Measurements from ENCODE around the gene TSSC4. TPM values are rescaled to one million over a fixed set of nuclear protein-coding genes. Genes with fewer than 3 reads are reported as not detected.

Gene TSSC4
- total RNA-seq, 2 experiments from 2014 or later = 33.8 to 40.2 TPM

DNA sequence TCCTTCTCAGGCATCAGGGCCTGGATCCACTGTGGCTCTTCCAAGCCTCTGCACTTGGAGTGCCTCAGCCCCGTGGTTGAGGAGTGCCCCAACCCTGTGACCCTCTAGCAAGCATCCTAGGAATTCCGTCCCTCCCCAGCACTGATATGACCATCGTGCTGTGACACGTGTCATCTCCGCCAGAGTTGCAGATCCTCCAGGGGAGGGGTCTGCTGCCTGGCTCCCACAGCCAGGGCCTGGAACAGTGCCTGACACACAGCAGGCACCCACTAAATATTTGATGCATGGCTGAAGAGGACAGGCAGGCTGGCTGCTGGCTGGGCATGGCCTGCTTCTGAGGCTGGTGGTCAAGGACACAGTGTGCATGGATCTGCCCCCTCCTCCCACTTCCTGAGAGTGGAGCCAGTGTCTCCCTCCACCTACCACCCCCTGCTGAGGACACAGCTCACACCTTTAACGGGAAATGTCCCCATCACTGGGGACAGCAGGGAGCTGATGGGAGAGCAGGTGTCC is 25.2 kb upstream of the TSSC4 start:
- H3K27me3 Mint-ChIP-seq = no peaks in the 10 kb centered on the region
- CTCF ChIA-PET = interaction anchor here (1.3 to 3.8 kb wide), 2 partner anchors 70 to 181 kb away, joined by 3 to 23 read pairs; no protein-coding TSS in a partner anchor
- intact Hi-C loops (cut with micrococcal nuclease) = no loop called here
- no peak for DNase-seq
- H3K4me1 Mint-ChIP-seq (ENCODE audit: low read depth) = peaks cover 16% of the 10 kb centered on the region
- H3K27ac Mint-ChIP-seq = no peak overlapping the region
- H3K9me3 Mint-ChIP-seq = no peaks in the 10 kb centered on the region
- POLR2A ChIA-PET = interaction anchor here (1.8 kb wide), 1 partner anchor 72 kb away, joined by 4 read pairs; no protein-coding TSS in a partner anchor
- no peak overlapping the region for H3K4me3 Mint-ChIP-seq
- H3K36me3 Mint-ChIP-seq = peaks cover 5% of the 10 kb centered on the region

DNA sequence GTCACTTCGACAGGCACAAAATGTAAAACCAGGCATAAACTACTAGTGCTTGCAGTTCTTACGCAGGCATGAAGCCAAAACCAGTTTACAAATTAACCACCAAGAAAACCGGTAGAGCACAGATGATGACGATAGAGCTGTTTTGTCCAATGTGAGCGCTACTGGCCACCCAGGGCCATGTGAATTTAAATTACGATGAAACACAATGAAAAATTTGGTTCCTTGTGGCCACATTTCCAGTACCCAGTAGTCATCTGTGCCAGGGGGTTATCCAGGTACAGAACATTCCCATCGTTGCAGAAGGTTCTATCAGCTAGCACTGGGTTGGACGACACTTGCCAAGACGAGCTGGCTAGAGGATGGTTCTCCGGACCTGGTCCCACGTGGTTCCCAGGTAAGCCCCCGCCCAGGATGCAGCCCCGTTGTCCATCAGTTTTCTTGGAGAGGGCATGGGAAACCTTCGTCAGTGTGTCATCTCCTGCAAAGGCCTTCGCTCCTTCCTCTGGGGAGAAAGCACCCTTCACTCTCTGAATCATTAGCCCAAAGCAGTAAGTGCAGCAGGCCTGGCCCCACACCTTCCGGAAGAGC is 24.5 kb upstream of the TSSC4 start:
- intact Hi-C loops (cut with micrococcal nuclease) = loop anchor here (2.0 kb wide), 1 partner anchor 73 kb away; the partner anchor contains the start of gene TSPAN32
- no peak for DNase-seq
- peaks cover 17% of the 10 kb centered on the region for H3K4me1 Mint-ChIP-seq (ENCODE audit: low read depth)
- H3K27me3 Mint-ChIP-seq = no peaks in the 10 kb centered on the region
- no peak overlapping the region for H3K27ac Mint-ChIP-seq
- ChIA-PET POLR2A (interaction anchor here (1.0 to 1.8 kb wide), 4 partner anchors 11 to 682 kb away, joined by 4 to 12 read pairs (median 5); partner anchors contain the start of gene CARS1), CTCF (interaction anchor here (1.3 to 3.8 kb wide), 3 partner anchors 44 to 182 kb away, joined by 3 to 23 read pairs (median 18); no protein-coding TSS in a partner anchor)
- peak overlapping the region; percentile 48 for H3K4me3 Mint-ChIP-seq
- H3K9me3 Mint-ChIP-seq = no peaks in the 10 kb centered on the region
- H3K36me3 Mint-ChIP-seq = peaks cover 5% of the 10 kb centered on the region

GRCh38 chr11:2376751-2377451 is 23.6 kb upstream of the TSSC4 start, which contains the start of gene CD81:
TSS of gene CD81 (plus strand) at chr11:2377310. CDS start at chr11:2377550, 240 bp downstream.
- CTCF ChIA-PET = interaction anchor here (0.6 to 3.8 kb wide), 7 partner anchors 24 to 183 kb away, joined by 3 to 23 read pairs (median 7); partner anchors contain the start of genes C11orf21, TSPAN32 and TSSC4
- peaks cover 5% of the 10 kb centered on the region for H3K36me3 Mint-ChIP-seq
- H3K4me3 Mint-ChIP-seq = peak within 1 kb of the TSS; percentile 89
- H3K27me3 Mint-ChIP-seq = no peaks in the 10 kb centered on the region
- H3K27ac Mint-ChIP-seq = peak within 1 kb of the TSS; percentile 84
- H3K9me3 Mint-ChIP-seq = no peaks in the 10 kb centered on the region
- peaks cover 20% of the 10 kb centered on the region for H3K4me1 Mint-ChIP-seq (ENCODE audit: low read depth)
- POLR2A ChIA-PET = interaction anchor here (0.6 to 1.8 kb wide), 10 partner anchors 10 to 681 kb away, joined by 4 to 12 read pairs (median 5); partner anchors contain the start of genes C11orf21, CARS1, TSPAN32 and TSSC4
- intact Hi-C loops (cut with micrococcal nuclease) = loop anchor here (1.0 to 2.0 kb wide), 2 partner anchors 23 to 74 kb away; partner anchors contain the start of genes TSPAN32 and TSSC4
- peak; percentile 67 for DNase-seq

DNA sequence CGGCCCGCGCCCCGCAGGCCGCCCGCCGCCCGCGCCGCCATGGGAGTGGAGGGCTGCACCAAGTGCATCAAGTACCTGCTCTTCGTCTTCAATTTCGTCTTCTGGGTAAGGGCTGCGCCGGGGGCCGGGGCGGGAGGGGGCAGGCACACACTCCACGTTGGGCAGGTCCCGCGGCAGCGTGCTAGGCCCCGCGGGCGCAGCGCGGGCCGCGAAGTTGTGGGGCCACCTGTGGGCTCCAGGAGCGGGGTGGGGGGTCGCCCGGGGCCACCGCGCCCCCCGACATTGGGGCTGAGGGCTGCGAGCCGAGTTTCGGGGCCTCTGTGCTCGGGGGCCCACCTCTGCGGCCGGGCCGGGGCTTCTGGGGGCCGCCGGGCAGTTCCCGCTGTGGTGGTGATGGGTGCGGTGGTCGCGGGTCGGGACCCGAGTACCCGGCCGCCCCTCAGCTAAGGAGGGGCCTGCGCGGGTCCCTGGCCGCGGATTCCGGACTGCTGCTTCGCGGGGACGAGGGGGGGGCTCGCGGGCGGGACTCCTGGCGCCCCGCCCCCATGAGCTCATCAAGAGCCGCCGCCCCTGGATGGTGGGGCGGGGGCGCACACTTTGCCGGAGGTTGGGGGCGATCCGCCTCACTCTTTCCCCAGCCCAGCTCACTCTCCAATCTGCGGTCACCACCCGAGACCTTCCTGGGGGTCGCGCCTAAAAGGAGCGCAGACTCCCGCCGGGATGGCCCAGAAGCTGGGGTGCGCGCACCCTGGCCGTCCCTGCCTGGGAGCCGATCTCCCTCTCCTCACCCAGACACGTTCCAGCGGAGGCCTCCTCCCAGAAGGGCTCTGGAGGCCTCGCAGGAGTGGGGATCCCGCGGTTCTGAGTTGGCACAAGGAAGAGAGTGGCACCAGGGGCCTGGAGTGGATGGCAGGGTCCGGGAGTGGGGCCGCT is 22.8 kb upstream of the TSSC4 start:
- peaks cover 5% of the 10 kb centered on the region for H3K36me3 Mint-ChIP-seq
- H3K27ac Mint-ChIP-seq = peak overlapping the region; percentile 84
- intact Hi-C loops (cut with micrococcal nuclease) = loop anchor here (1.0 to 2.0 kb wide), 2 partner anchors 23 to 75 kb away; partner anchors contain the start of genes TSPAN32 and TSSC4
- H3K9me3 Mint-ChIP-seq = no peaks in the 10 kb centered on the region
- DNase-seq = peak; percentile 69
- H3K4me1 Mint-ChIP-seq (ENCODE audit: low read depth) = peaks cover 24% of the 10 kb centered on the region
- H3K4me3 Mint-ChIP-seq = peak overlapping the region; percentile 89
- CTCF ChIA-PET = interaction anchor here (0.6 to 3.8 kb wide), 7 partner anchors 23 to 684 kb away, joined by 3 to 23 read pairs (median 7); partner anchors contain the start of genes C11orf21, TSPAN32 and TSSC4
- H3K27me3 Mint-ChIP-seq = no peaks in the 10 kb centered on the region
- POLR2A ChIA-PET = interaction anchor here (0.7 to 1.8 kb wide), 6 partner anchors 9 to 514 kb away, joined by 3 to 17 read pairs (median 4); partner anchors contain the start of genes C11orf21, TSPAN32 and TSSC4

- peaks cover 27% of the 10 kb centered on the region for H3K4me1 Mint-ChIP-seq (ENCODE audit: low read depth)
- H3K36me3 Mint-ChIP-seq = peaks cover 5% of the 10 kb centered on the region
- no peaks in the 10 kb centered on the region for H3K9me3 Mint-ChIP-seq
- CTCF ChIA-PET = interaction anchor here (1.2 to 3.8 kb wide), 5 partner anchors 22 to 685 kb away, joined by 4 to 23 read pairs (median 10); partner anchors contain the start of genes C11orf21, TSPAN32 and TSSC4
- POLR2A ChIA-PET = interaction anchor here (0.7 to 1.8 kb wide), 5 partner anchors 8 to 513 kb away, joined by 3 to 17 read pairs (median 4); partner anchors contain the start of gene TSSC4
- peak overlapping the region; percentile 84 for H3K27ac Mint-ChIP-seq
- H3K4me3 Mint-ChIP-seq = peak overlapping the region; percentile 89
- H3K27me3 Mint-ChIP-seq = no peaks in the 10 kb centered on the region
- intact Hi-C loops (cut with micrococcal nuclease) = no loop called here
- DNase-seq = no peak
These were observed 21.9 kb upstream of the TSSC4 start for GRCh38 chr11:2378527-2379210.

- Mint-ChIP-seq H3K27ac (no peak overlapping the region), H3K4me3 (peak overlapping the region; percentile 12), H3K4me1 (ENCODE audit: low read depth) (peaks cover 32% of the 10 kb centered on the region), H3K27me3 (no peaks in the 10 kb centered on the region), H3K36me3 (peaks cover 5% of the 10 kb centered on the region), H3K9me3 (no peaks in the 10 kb centered on the region)
- DNase-seq = no peak
- intact Hi-C loops (cut with micrococcal nuclease) = no loop called here
- CTCF ChIA-PET = interaction anchor here (3.8 kb wide), 1 partner anchor 74 kb away, joined by 23 read pairs; no protein-coding TSS in a partner anchor
- POLR2A ChIA-PET = no interaction called here
These were observed 20.9 kb upstream of the TSSC4 start for GRCh38 chr11:2379466-2380174.

DNA sequence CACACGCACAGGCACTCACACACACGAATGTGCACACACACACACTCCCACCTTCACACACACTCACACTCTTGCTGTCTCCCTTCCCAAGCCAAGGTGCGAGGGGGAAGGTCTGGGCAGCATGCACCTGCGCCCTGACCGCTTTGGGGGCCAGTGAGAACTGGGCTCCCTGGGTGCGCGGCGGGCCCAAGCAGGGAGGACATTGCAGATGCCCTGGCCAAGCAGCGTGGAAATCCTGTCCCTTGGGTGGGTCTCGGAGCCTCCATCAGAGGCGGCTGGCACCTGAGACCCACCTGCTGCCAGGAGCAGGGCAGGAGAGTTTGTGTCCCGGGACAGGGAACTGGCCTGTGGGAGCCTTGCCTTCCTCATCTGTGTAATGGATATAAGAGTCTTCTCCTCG is 20.2 kb upstream of the TSSC4 start:
- peaks cover 5% of the 10 kb centered on the region for H3K36me3 Mint-ChIP-seq
- H3K4me3 Mint-ChIP-seq = peak overlapping the region; percentile 7
- POLR2A ChIA-PET = no interaction called here
- intact Hi-C loops (cut with micrococcal nuclease) = no loop called here
- DNase-seq = no peak
- no peak overlapping the region for H3K27ac Mint-ChIP-seq
- peaks cover 36% of the 10 kb centered on the region for H3K4me1 Mint-ChIP-seq (ENCODE audit: low read depth)
- H3K9me3 Mint-ChIP-seq = no peaks in the 10 kb centered on the region
- CTCF ChIA-PET = no interaction called here
- H3K27me3 Mint-ChIP-seq = no peaks in the 10 kb centered on the region

DNA sequence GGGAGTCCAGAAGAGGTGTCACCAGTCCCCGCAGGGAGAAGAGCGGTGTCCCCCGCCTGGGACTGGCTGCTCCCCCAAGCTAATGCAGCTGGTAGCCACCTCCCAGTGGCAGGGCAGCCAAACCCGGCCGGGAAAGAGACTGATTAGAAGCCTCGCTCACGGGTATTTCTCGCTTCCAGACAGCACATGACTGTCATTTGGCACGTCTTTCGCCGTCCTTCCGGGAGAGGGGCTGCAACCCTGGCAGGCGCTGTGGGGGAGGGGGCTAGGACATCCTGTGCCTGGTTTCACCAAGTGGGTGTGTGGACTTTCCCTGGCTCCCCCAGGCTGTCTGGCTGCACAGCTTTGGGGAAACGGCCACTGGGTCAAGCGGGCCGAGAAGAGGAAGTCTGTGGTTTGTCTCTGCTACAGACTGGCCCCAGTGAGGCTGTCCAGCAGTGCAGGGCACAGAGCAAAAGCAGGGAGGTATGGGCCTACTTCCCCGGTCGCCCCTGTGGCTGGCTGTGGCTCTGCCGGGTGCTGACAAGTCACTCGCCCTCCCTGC is 19.7 kb upstream of the TSSC4 start:
- Mint-ChIP-seq H3K27ac (no peak overlapping the region), H3K36me3 (peaks cover 7% of the 10 kb centered on the region), H3K27me3 (no peaks in the 10 kb centered on the region), H3K9me3 (no peaks in the 10 kb centered on the region), H3K4me1 (ENCODE audit: low read depth) (peaks cover 39% of the 10 kb centered on the region), H3K4me3 (no peak overlapping the region)
- POLR2A ChIA-PET = no interaction called here
- DNase-seq = no peak
- CTCF ChIA-PET = no interaction called here
- intact Hi-C loops (cut with micrococcal nuclease) = no loop called here

GRCh38 chr11:2381494-2382128 is 18.9 kb upstream of the TSSC4 start:
- no peak overlapping the region for H3K4me3 Mint-ChIP-seq
- H3K27ac Mint-ChIP-seq = no peak overlapping the region
- peaks cover 7% of the 10 kb centered on the region for H3K36me3 Mint-ChIP-seq
- no peaks in the 10 kb centered on the region for H3K9me3 Mint-ChIP-seq
- peaks cover 46% of the 10 kb centered on the region for H3K4me1 Mint-ChIP-seq (ENCODE audit: low read depth)
- CTCF ChIA-PET = no interaction called here
- H3K27me3 Mint-ChIP-seq = no peaks in the 10 kb centered on the region
- POLR2A ChIA-PET = no interaction called here
- DNase-seq = no peak
- intact Hi-C loops (cut with micrococcal nuclease) = no loop called here

GRCh38 chr11:2382129-2382517 is 18.4 kb upstream of the TSSC4 start:
- CTCF ChIA-PET = no interaction called here
- no peak for DNase-seq
- Mint-ChIP-seq H3K27me3 (no peaks in the 10 kb centered on the region), H3K4me3 (no peak overlapping the region), H3K4me1 (ENCODE audit: low read depth) (peaks cover 48% of the 10 kb centered on the region), H3K27ac (no peak overlapping the region), H3K9me3 (no peaks in the 10 kb centered on the region), H3K36me3 (peaks cover 7% of the 10 kb centered on the region)
- intact Hi-C loops (cut with micrococcal nuclease) = no loop called here
- POLR2A ChIA-PET = no interaction called here

Data from activated CD4-positive, alpha-beta memory T cell treated with anti-CD3 and anti-CD28 coated beads for 36 hours (primary cell).